Body of pancreas (tissue), 4 donors: ENCODE results near the gene PSD2. TPM values are rescaled to one million over a fixed set of nuclear protein-coding genes. Genes with fewer than 3 reads are reported as not detected.

Experiments used
- ATAC-seq: fragments of 150-250 bp; one replicate; pipeline ENCODE4 v1.9.1; 2016
- DNase-seq, 4 donors: peaks; one replicate each; pipeline ENCODE4 v3.0.0-alpha.2; 2019
- H3K27ac ChIP-seq, 4 donors: fragments of 200-600 bp; sonication (generic); 1 replicate in 3 of 4; 2 replicates in 1 of 4; pipeline versions ENCODE4 v1.5.1 to v1.6.1; 2016 to 2019; ENCODE audit warnings: mild to moderate bottlenecking in 1 of 4, mixed read lengths in 1 of 4, moderate library complexity in 1 of 4
- H3K27me3 ChIP-seq, 2 donors: fragments of 200-600 bp; sonication (generic); one replicate each; pipeline ENCODE4 v1.6.0; 2016; ENCODE audit warnings: mild to moderate bottlenecking in 1 of 2
- H3K36me3 ChIP-seq, 2 donors: fragments of 200-600 bp; sonication (generic); replicated peaks in 1 of 2; 2 replicates each; pipeline ENCODE4 v1.5.1; 2016; ENCODE audit warnings: low read depth in 2 of 2; ENCODE audit not compliant: insufficient read depth in 1 of 2
- H3K4me1 ChIP-seq: fragments of 200-600 bp; sonication (generic); one replicate; pipeline ENCODE4 v1.6.0; 2016
- H3K4me3 ChIP-seq, 2 donors: fragments of 200-600 bp; sonication (generic); 1 replicate in 1 of 2; 2 replicates in 1 of 2; pipeline ENCODE4 v1.5.1; 2016 to 2019
- H3K9me3 ChIP-seq, 3 donors: fragments of 200-600 bp; sonication (generic); 1 replicate in 2 of 3; 2 replicates in 1 of 3; pipeline ENCODE4 v1.5.1; 2016
- CTCF ChIP-seq, 7 experiments: fragments of 450-650 bp in 4 of 7; fragments of 200-600 bp in 3 of 7; sonication (generic) in 3 of 7; IDR thresholded peaks; one replicate each; pipeline ENCODE4 v1.5.1; 2016 to 2019; ENCODE audit warnings: antibody characterized with exemption in 7 of 7
- POLR2A ChIP-seq, 3 donors: fragments of 450-650 bp; IDR thresholded peaks; one replicate each; pipeline ENCODE4 v1.6.1; 2016; ENCODE audit warnings: antibody characterized with exemption in 3 of 3, mild to moderate bottlenecking in 2 of 3
- WGBS, 2 donors: methylation state at CpG; one replicate each; pipeline ENCODE4 v1.1.5; 2017; 5-methylcytosine and 5-hydroxymethylcytosine counted together
- intact Hi-C: fragments of 100-400 bp; cut with DNase I; formaldehyde crosslinking; loops from one replicate; pipeline ENCODE4 v1.15.1; 2023
- total RNA-seq, 2 donors: library from RNA; depleted of rRNA; stranded (reverse); fragments of >200 nt; gene quantifications; one replicate each; pipeline ENCODE4 v1.1.0, GENCODE V29; 2016

PSD2 gene
- total RNA-seq, 2 donors from 2014 or later = 0.52 TPM; not detected in 1

GRCh38 chr5:139763280-139763929, 32.2 kb upstream of the PSD2 start:
- H3K27ac ChIP-seq = no peak overlapping the region
- no peaks in the 10 kb centered on the region for H3K36me3 ChIP-seq
- 77 to 78% methylated on average over 12 of the region's 12 CpGs for WGBS, 2 donors
- peaks cover 0 to 8% of the 10 kb centered on the region in 2 donors for H3K27me3 ChIP-seq
- no peak for DNase-seq
- no peak overlapping the region for H3K4me3 ChIP-seq
- intact Hi-C loops = loop anchor here (5.0 to 10.0 kb wide), 2 partner anchors 51 to 339 kb away; no protein-coding TSS in a partner anchor
- TF ChIP-seq CTCF (IDR thresholded peaks at IDR 0.05) (no peak), POLR2A (IDR thresholded peaks at IDR 0.05) (no peak)
- peaks cover 26% of the 10 kb centered on the region for H3K4me1 ChIP-seq
- ATAC-seq = no peak
- no peaks in the 10 kb centered on the region for H3K9me3 ChIP-seq

- H3K4me1 ChIP-seq = peaks cover 19% of the 10 kb centered on the region
- no peak overlapping the region for H3K27ac ChIP-seq
- ATAC-seq (no peak), DNase-seq (no peak)
- H3K4me3 ChIP-seq = no peak overlapping the region
- intact Hi-C loops = loop anchor here (5.0 to 10.0 kb wide), 2 partner anchors 52 to 339 kb away; no protein-coding TSS in a partner anchor
- no peak for TF ChIP-seq CTCF (IDR thresholded peaks at IDR 0.05)
- no peak for TF ChIP-seq POLR2A (IDR thresholded peaks at IDR 0.05)
- peaks cover 0 to 8% of the 10 kb centered on the region in 2 donors for H3K27me3 ChIP-seq
- WGBS, 2 donors = 30 to 34% methylated on average over 6 to 37 of the region's 45 CpGs
- H3K36me3 ChIP-seq = no peaks in the 10 kb centered on the region
- H3K9me3 ChIP-seq = no peaks in the 10 kb centered on the region
Observed at GRCh38 chr5:139763930-139764791, 31.4 kb upstream of the PSD2 start.

- Histone ChIP-seq H3K27me3 (peaks cover 0 to 8% of the 10 kb centered on the region in 2 donors), H3K4me3 (no peak overlapping the region), H3K27ac (no peak overlapping the region), H3K36me3 (no peaks in the 10 kb centered on the region), H3K4me1 (peaks cover 11% of the 10 kb centered on the region), H3K9me3 (no peaks in the 10 kb centered on the region)
- intact Hi-C loops = loop anchor here (5.0 to 10.0 kb wide), 3 partner anchors 53 to 340 kb away; no protein-coding TSS in a partner anchor
- TF ChIP-seq CTCF (IDR thresholded peaks at IDR 0.05) = no peak
- TF ChIP-seq POLR2A (IDR thresholded peaks at IDR 0.05) = no peak
- WGBS, 2 donors = 41 to 45% methylated on average over 11 of the region's 11 CpGs
- peak in 1 of 4 donors; percentile 16 for DNase-seq
- ATAC-seq = no peak
Observed at GRCh38 chr5:139764886-139765408, 30.7 kb upstream of the PSD2 start.

GRCh38 chr5:139765409-139766217, 30.0 kb upstream of the PSD2 start:
- Histone ChIP-seq H3K4me1 (peaks cover 4% of the 10 kb centered on the region), H3K4me3 (peak overlapping the region in 1 of 2 donors; percentile 4), H3K27me3 (peaks cover 0 to 8% of the 10 kb centered on the region in 2 donors), H3K36me3 (no peaks in the 10 kb centered on the region), H3K27ac (no peak overlapping the region), H3K9me3 (no peaks in the 10 kb centered on the region)
- TF ChIP-seq CTCF (IDR thresholded peaks at IDR 0.05) = peak; percentile 91 to 100 (median 96)
- no peak for TF ChIP-seq POLR2A (IDR thresholded peaks at IDR 0.05)
- intact Hi-C loops = loop anchor here (5.0 to 10.0 kb wide), 2 partner anchors 133 to 341 kb away; no protein-coding TSS in a partner anchor
- DNase-seq (peak; percentile 70 to 81 (median 78)), ATAC-seq (peak; percentile 90)
- WGBS, 2 donors = 8 to 12% methylated on average over 34 to 36 of the region's 46 CpGs
